ENCODE measurements around the gene HES1.
"Not testable (repeated sequence)": the region's sequence is repeated elsewhere in the genome, so short reads cannot be mapped to it uniquely, and the experiment has no call there.

The HES1 gene

GRCh38 chr3:194126790-194127189 lies 9.2 kb upstream of the HES1 start:
- in situ Hi-C loops (cut with MboI; ENCODE audit: low pct_unique_long_range_greater_than_20kb, low sequenced_read_pairs, unreplicated experiment), result no loop called here
- DNase-seq (ENCODE audit: low spot score), result no peak
- no peak for TF ChIP-seq CTCF (IDR thresholded peaks at IDR 0.05; ENCODE audit: extremely low read depth, insufficient read depth, missing control alignments)

- DNase-seq (ENCODE audit: low spot score), result no peak
- peak; percentile 44 for TF ChIP-seq CTCF (IDR thresholded peaks at IDR 0.05; ENCODE audit: extremely low read depth, insufficient read depth, missing control alignments)
- in situ Hi-C loops (cut with MboI; ENCODE audit: low pct_unique_long_range_greater_than_20kb, low sequenced_read_pairs, unreplicated experiment), result no loop called here
Measured at GRCh38 chr3:194128202-194128918, 7.6 kb upstream of the HES1 start.

GRCh38 chr3:194128919-194129295 lies 7.0 kb upstream of the HES1 start:
- DNase-seq (ENCODE audit: low spot score); in situ Hi-C loops (cut with MboI; ENCODE audit: low pct_unique_long_range_greater_than_20kb, low sequenced_read_pairs, unreplicated experiment): not testable (repeated sequence)

- in situ Hi-C loops (cut with MboI; ENCODE audit: low pct_unique_long_range_greater_than_20kb, low sequenced_read_pairs, unreplicated experiment), result no loop called here
- TF ChIP-seq CTCF (IDR thresholded peaks at IDR 0.05; ENCODE audit: extremely low read depth, insufficient read depth, missing control alignments), result no peak
- DNase-seq (ENCODE audit: low spot score), result no peak
Measured at GRCh38 chr3:194129581-194130133, 6.3 kb upstream of the HES1 start.

- no peak for DNase-seq (ENCODE audit: low spot score)
- no peak for TF ChIP-seq CTCF (IDR thresholded peaks at IDR 0.05; ENCODE audit: extremely low read depth, insufficient read depth, missing control alignments)
- in situ Hi-C loops (cut with MboI; ENCODE audit: low pct_unique_long_range_greater_than_20kb, low sequenced_read_pairs, unreplicated experiment), result no loop called here
Measured at GRCh38 chr3:194130188-194130587, 5.8 kb upstream of the HES1 start.

- in situ Hi-C loops (cut with MboI; ENCODE audit: low pct_unique_long_range_greater_than_20kb, low sequenced_read_pairs, unreplicated experiment), result no loop called here
- peak; percentile 67 for DNase-seq (ENCODE audit: low spot score)
- TF ChIP-seq CTCF (IDR thresholded peaks at IDR 0.05; ENCODE audit: extremely low read depth, insufficient read depth, missing control alignments), result no peak
Measured at GRCh38 chr3:194130807-194131589, 5.0 kb upstream of the HES1 start.
